GM12873 (cell line): ENCODE results near the gene CDC42SE2.

Source experiments
- CTCF ChIP-seq: IDR thresholded peaks from 2 replicates; pipeline ENCODE4 v1.5.1; 2012; ENCODE audit warnings: low read depth, mild to moderate bottlenecking, moderate library complexity, low read length, control low read depth; ENCODE audit not compliant: insufficient read depth; ENCODE audit errors: missing control alignments

CDC42SE2 gene

DNA sequence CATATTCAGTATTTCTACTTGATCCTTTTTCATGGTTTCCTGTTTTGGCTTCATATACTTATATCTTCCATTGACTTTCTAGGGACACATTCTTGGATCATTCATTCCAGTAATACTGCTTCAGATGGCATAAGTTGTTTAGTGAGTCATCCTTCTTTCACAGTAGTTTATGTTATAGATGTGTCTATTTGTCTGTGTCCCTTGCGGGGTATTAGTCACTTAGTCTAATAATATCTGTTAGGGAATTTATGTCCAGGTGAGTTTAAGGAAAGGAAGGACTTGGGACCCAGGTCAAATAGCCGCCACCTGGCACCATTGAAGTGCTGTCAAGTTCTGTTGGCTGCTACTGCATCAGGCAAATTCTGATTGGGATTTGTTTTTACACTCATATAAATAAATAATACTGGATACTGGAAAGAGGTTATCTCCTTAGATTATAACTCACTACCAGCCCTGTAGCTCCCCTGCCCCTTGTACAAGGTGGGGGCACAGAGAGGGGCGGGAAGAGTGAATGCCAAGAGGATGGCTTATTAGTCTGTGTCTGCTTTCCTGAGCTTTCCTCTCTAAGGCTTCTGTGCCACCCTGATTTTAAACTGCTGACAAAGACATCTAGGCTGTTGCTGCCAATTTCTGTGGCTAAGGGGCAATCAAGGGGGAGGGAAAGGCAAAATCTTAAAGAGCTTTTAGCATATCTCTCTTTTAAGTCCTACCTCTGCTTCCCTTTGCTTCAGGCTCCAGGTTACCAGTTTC, 64.9 kb downstream of the CDC42SE2 start:
- TF ChIP-seq CTCF, result no peak

DNA sequence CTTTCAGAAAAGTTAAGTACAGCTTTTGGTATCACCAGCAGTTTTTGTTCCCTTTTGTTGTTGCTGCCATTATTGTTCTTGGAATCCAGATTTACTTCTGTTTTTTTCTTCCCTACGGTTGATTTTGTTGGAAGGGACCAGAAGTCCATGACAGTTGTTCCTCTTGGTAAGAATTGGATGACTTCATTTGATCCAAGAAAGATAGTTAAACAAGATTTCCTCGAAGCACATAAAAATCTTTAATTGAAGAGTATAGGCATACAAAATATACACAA, 65.4 kb downstream of the CDC42SE2 start:
- TF ChIP-seq CTCF, result no peak

GRCh38 chr5:131330031-131330430, 66.2 kb downstream of the CDC42SE2 start:
- TF ChIP-seq CTCF, result no peak

- TF ChIP-seq CTCF, result no peak
Measured at GRCh38 chr5:131338051-131338453, 74.2 kb downstream of the CDC42SE2 start.

DNA sequence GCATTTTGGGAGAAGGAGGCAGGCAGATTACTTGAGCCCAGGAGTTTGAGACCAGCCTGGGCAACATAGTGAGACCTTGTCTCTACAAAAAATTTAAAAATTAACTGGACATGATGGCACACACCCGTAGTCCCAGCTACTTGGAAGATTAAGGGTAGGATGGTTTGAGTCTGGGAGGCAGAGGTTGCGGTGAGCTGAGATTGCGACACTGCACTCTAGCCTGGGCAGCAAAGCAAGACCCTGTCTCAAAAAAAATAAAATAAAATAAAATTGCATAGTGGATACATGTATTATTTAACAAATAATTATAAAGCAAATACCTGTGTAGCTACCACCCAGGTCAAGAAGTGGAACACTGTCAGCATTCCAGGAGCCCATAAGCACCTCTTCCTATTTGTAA, 90.1 kb downstream of the CDC42SE2 start:
- TF ChIP-seq CTCF, result no peak

DNA sequence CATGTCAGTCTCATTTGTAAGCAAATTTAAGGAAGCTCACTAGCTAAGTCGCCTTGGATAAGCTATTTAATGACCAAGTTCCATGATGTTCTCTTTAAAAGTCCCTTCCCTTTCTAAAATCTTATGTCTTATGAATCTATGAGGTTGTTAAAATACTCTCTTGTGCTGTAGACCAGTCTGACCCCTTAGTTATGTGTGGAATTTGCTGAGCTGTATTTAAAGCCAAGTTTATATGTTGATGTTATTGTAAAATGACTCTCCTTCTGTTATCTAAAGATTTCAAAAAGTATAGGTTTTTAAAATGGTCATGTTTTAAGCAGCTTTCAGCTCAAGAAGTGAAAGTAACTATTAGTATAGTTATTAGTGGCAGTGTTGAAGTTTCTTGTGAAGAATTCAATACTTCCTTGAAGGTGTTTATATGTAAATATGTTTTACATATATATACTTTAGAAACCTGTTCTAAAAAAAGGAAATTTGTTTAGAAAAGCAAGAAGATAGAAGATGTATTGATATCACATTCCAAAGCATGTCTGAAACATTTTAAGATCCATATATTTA, 92.2 kb downstream of the CDC42SE2 start:
- no peak for TF ChIP-seq CTCF

DNA sequence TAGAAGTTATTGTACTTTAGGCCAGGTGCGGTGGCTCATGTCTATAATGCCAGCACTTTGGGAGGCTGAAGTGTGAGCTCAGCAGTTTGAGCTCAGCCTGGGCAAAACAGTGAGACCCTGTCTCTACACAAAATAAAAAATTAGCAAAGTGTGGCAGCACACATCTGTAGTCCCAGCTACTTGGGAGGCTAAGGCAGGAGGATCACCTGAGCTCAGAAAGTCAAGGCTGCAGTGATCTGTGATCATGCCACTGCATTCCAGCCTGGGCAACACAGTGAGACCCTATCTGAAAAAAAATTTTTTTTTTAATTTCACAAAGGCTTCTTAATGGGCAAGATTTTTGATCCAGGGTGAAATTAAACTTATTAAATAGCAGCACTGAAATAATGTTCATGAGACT, 92.8 kb downstream of the CDC42SE2 start:
- TF ChIP-seq CTCF, result no peak
